T-helper 2 cell treated with Interferon-gamma antibody and Interleukin-4, amounts not matched to agents 5 μg/mL and 100 μg/mL, for 36 hours (primary cell): Measurements from ENCODE around the gene TMPRSS4.

Experiments used
- DNase-seq: peaks from one replicate; pipeline ENCODE4 v3.0.0; 2021; ENCODE audit warnings: low spot score
- H3K27ac Mint-ChIP-seq: one replicate; pipeline ENCODE4 v1.8.0; 2021; ENCODE audit warnings: mild to moderate bottlenecking, mixed read lengths
- H3K27me3 Mint-ChIP-seq: one replicate; pipeline ENCODE4 v1.8.0; 2021; ENCODE audit warnings: low read depth, mixed read lengths
- H3K36me3 Mint-ChIP-seq: one replicate; pipeline ENCODE4 v1.8.0; 2021; ENCODE audit warnings: low read depth, mixed read lengths
- H3K4me1 Mint-ChIP-seq: one replicate; pipeline ENCODE4 v1.8.0; 2021; ENCODE audit warnings: low read depth, mixed read lengths
- H3K4me3 Mint-ChIP-seq: one replicate; pipeline ENCODE4 v1.8.0; 2022; ENCODE audit warnings: mild to moderate bottlenecking, moderate library complexity, mixed read lengths
- H3K9me3 Mint-ChIP-seq: one replicate; pipeline ENCODE4 v1.8.0; 2021; ENCODE audit warnings: mixed read lengths

The TMPRSS4 gene

GRCh38 chr11:118051136-118051610 lies 25.7 kb upstream of the TMPRSS4 start:
- peak overlapping the region; percentile 96 for H3K27ac Mint-ChIP-seq
- no peaks in the 10 kb centered on the region for H3K9me3 Mint-ChIP-seq
- DNase-seq: no peak
- H3K4me3 Mint-ChIP-seq: peak overlapping the region; percentile 76
- peaks cover 58% of the 10 kb centered on the region for H3K4me1 Mint-ChIP-seq
- peaks cover 2% of the 10 kb centered on the region for H3K36me3 Mint-ChIP-seq
- H3K27me3 Mint-ChIP-seq: no peaks in the 10 kb centered on the region

DNA sequence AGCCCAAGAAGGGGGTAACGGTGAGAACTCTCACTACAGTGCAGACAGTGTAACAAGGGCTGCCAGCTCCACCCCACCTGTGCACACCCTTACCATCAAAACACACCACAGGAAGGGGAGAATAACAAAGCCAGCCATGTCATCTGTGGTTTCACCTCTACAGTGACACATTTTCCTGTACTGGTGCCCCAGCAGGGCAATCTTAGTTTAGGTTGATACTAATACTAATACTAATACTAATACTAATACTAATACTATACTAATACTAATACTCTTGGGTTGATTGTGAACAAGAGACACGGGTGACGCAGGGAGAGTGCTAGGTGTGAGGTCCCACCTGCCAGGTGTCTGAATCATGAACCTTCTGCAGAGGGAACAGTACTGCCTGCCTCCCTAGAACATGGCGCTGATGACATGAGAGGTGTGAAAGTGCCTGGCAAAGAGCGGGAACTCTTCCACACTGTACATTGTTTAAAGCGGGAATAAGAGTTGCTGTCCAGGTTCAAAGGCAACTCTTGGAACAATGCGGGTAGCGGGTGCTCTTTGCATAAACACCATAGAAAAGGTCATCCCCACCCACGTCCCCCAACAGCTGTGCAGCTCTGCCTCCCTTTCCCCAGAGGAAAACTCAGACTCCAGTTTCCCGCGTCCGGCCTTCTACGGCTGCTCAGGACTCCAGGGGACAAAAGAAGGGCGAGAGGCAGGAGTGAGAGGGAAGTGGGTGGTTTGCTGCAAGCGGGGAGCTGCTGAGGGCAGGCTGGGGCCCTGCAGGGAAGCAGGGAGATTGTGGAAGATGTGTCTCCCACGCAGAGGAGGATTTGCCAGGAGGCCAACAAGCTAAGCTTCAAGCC lies 25.0 kb upstream of the TMPRSS4 start:
- Mint-ChIP-seq H3K4me1 (peaks cover 51% of the 10 kb centered on the region), H3K36me3 (peaks cover 2% of the 10 kb centered on the region), H3K27ac (peak overlapping the region; percentile 96), H3K27me3 (no peaks in the 10 kb centered on the region), H3K4me3 (peak overlapping the region; percentile 76), H3K9me3 (no peaks in the 10 kb centered on the region)
- DNase-seq: peak; percentile 55

GRCh38 chr11:118052581-118053206 lies 24.2 kb upstream of the TMPRSS4 start:
- peaks cover 44% of the 10 kb centered on the region for H3K4me1 Mint-ChIP-seq
- no peak for DNase-seq
- peaks cover 6% of the 10 kb centered on the region for H3K27me3 Mint-ChIP-seq
- H3K9me3 Mint-ChIP-seq: no peaks in the 10 kb centered on the region
- H3K4me3 Mint-ChIP-seq: peak overlapping the region; percentile 37
- H3K27ac Mint-ChIP-seq: peak overlapping the region; percentile 96
- peaks cover 2% of the 10 kb centered on the region for H3K36me3 Mint-ChIP-seq

DNA sequence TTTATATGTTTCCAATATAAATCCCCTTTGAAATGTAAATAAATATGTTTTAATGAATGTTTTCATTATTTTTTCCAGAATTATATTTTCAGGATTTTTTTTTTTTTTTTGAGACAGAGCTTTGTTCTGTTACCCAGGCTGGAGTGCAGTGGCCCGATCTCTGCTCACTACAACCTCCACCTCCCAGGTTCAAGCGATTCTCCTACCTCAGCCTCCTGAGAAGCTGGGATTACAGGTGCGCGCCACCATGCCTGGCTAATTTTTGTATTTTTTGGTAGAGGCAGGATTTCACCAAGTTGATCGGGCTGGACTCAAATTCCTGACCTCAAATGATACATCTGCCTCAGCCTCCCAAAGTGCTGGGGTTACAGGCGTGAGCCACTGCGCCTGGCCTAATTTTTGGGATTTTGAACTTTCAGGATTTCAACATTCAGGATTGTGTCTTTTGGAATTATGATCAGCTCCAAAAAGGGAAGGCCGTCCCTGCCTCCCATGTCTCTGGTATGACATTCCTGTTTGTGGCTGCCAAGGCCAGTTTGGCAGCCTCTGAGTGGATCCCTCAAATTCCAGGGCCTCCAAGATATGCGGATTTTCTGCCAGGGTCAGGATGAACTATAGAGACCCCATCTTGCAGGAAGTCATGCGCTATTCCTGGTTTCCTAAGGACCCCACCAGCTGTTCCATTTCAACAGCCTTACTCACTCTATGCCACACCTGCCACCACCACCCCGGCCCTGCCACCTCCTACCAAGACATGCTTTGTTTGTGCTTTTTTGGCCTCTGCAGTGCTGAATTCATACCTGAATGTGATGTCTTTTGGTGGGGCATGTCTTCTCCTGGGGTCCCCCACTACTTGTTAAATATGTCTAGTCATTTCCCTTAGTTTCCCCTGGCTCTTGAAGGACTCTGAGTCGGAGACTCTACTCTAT lies 21.9 kb upstream of the TMPRSS4 start:
- H3K4me1 Mint-ChIP-seq: peaks cover 30% of the 10 kb centered on the region
- H3K9me3 Mint-ChIP-seq: no peaks in the 10 kb centered on the region
- H3K27me3 Mint-ChIP-seq: peaks cover 6% of the 10 kb centered on the region
- H3K4me3 Mint-ChIP-seq: no peak overlapping the region
- no peak for DNase-seq
- peaks cover under 1% of the 10 kb centered on the region for H3K36me3 Mint-ChIP-seq
- H3K27ac Mint-ChIP-seq: no peak overlapping the region

DNA sequence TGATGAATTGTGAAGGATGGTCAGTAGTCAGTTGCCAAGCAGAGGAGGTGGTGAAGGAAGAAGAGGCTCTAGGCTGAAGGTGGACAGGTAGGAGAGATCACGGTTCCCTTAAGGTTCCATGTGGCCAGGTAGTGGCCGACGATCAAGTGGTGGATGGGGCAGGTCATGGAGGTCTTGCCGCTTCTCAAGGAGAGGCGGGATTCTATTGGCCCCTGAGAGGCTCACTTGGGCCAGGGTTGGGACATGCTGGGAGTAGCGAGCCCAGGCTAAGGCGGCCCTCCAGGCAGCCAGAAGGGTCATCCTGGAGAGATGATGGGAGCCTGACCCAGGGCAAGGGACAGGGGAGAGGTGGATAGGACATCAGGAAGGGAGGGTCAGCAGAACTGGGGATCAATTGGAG lies 20.9 kb upstream of the TMPRSS4 start:
- H3K27ac Mint-ChIP-seq: no peak overlapping the region
- H3K4me1 Mint-ChIP-seq: peaks cover 22% of the 10 kb centered on the region

GRCh38 chr11:118056806-118057205 lies 20.1 kb upstream of the TMPRSS4 start:
- Mint-ChIP-seq H3K36me3 (no peaks in the 10 kb centered on the region), H3K27me3 (peaks cover 6% of the 10 kb centered on the region)

More for the DNA sequence above, 20.9 kb upstream of the TMPRSS4 start:
- no peak overlapping the region for H3K4me3 Mint-ChIP-seq
- DNase-seq: no peak
- H3K9me3 Mint-ChIP-seq: no peaks in the 10 kb centered on the region
- no peaks in the 10 kb centered on the region for H3K36me3 Mint-ChIP-seq
- peaks cover 6% of the 10 kb centered on the region for H3K27me3 Mint-ChIP-seq

GRCh38 chr11:118057251-118058145 lies 19.4 kb upstream of the TMPRSS4 start:
- no peaks in the 10 kb centered on the region for H3K36me3 Mint-ChIP-seq
- H3K27ac Mint-ChIP-seq: no peak overlapping the region
- no peak for DNase-seq
- no peaks in the 10 kb centered on the region for H3K9me3 Mint-ChIP-seq
- peaks cover 7% of the 10 kb centered on the region for H3K4me1 Mint-ChIP-seq
- H3K27me3 Mint-ChIP-seq: peaks cover 6% of the 10 kb centered on the region
- no peak overlapping the region for H3K4me3 Mint-ChIP-seq

More at GRCh38 chr11:118056806-118057205, 20.1 kb upstream of the TMPRSS4 start:
- Mint-ChIP-seq H3K9me3 (no peaks in the 10 kb centered on the region), H3K4me3 (no peak overlapping the region), H3K27ac (no peak overlapping the region), H3K4me1 (peaks cover 14% of the 10 kb centered on the region)
- no peak for DNase-seq

- Mint-ChIP-seq H3K9me3 (no peaks in the 10 kb centered on the region), H3K27me3 (peaks cover 6% of the 10 kb centered on the region), H3K27ac (no peak overlapping the region), H3K36me3 (no peaks in the 10 kb centered on the region), H3K4me3 (no peak overlapping the region), H3K4me1 (no peaks in the 10 kb centered on the region)
- DNase-seq: no peak
These were observed 18.3 kb upstream of the TMPRSS4 start for GRCh38 chr11:118058311-118059245.

- Mint-ChIP-seq H3K4me3 (no peak overlapping the region), H3K4me1 (no peaks in the 10 kb centered on the region), H3K27me3 (peaks cover 8% of the 10 kb centered on the region), H3K9me3 (no peaks in the 10 kb centered on the region), H3K27ac (no peak overlapping the region), H3K36me3 (no peaks in the 10 kb centered on the region)
- no peak for DNase-seq
These were observed 17.5 kb upstream of the TMPRSS4 start for GRCh38 chr11:118059246-118059940.

DNA sequence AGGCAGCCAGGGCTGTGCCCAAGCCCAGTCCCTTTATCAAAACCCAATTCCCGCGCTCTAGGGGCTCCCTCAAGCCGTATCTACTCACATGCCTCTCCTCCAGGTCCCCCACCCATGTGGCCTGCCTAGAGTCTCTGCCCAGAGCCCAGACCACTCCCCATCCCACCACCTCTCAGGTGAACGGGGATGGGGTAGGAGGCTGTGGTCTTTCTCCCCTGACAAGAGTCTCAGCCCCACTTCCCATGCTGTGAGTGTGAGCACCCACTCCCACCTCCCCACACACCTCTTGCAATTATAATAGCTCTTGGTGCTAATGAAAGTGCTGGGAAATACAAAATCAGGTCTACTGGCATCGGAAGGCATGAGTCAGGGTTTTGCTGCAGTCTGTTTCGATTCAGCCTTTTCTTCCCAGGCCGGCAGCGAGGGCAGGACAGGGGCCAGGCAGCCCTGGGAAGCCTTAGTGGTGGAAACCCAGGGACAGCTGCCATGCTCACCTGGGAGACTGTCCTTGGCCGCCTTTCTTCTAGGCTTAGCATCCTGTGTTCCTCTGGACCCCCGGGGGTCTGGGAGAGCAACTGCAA lies 16.7 kb upstream of the TMPRSS4 start:
- Mint-ChIP-seq H3K27me3 (peaks cover 8% of the 10 kb centered on the region), H3K9me3 (no peaks in the 10 kb centered on the region), H3K4me1 (no peaks in the 10 kb centered on the region), H3K27ac (no peak overlapping the region), H3K4me3 (no peak overlapping the region), H3K36me3 (no peaks in the 10 kb centered on the region)
- DNase-seq: no peak

GRCh38 chr11:118060869-118061268 lies 16.0 kb upstream of the TMPRSS4 start:
- no peaks in the 10 kb centered on the region for H3K9me3 Mint-ChIP-seq
- no peaks in the 10 kb centered on the region for H3K36me3 Mint-ChIP-seq
- peaks cover 8% of the 10 kb centered on the region for H3K27me3 Mint-ChIP-seq
- H3K27ac Mint-ChIP-seq: no peak overlapping the region
- peaks cover 2% of the 10 kb centered on the region for H3K4me1 Mint-ChIP-seq
- DNase-seq: no peak
- H3K4me3 Mint-ChIP-seq: no peak overlapping the region
